GM18858 (cell line): ENCODE results near the gene MMD.
"Not testable (repeated sequence)": the region's sequence is repeated elsewhere in the genome, so short reads cannot be mapped to it uniquely, and the experiment has no call there.

Experiments used
- ATAC-seq: cut with Tn5 transposase; IDR thresholded peaks from one replicate; pipeline ENCODE4 v1.9.1; 2021; ENCODE audit not compliant: unreplicated experiment

MMD gene, protein sequence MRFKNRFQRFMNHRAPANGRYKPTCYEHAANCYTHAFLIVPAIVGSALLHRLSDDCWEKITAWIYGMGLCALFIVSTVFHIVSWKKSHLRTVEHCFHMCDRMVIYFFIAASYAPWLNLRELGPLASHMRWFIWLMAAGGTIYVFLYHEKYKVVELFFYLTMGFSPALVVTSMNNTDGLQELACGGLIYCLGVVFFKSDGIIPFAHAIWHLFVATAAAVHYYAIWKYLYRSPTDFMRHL

DNA sequence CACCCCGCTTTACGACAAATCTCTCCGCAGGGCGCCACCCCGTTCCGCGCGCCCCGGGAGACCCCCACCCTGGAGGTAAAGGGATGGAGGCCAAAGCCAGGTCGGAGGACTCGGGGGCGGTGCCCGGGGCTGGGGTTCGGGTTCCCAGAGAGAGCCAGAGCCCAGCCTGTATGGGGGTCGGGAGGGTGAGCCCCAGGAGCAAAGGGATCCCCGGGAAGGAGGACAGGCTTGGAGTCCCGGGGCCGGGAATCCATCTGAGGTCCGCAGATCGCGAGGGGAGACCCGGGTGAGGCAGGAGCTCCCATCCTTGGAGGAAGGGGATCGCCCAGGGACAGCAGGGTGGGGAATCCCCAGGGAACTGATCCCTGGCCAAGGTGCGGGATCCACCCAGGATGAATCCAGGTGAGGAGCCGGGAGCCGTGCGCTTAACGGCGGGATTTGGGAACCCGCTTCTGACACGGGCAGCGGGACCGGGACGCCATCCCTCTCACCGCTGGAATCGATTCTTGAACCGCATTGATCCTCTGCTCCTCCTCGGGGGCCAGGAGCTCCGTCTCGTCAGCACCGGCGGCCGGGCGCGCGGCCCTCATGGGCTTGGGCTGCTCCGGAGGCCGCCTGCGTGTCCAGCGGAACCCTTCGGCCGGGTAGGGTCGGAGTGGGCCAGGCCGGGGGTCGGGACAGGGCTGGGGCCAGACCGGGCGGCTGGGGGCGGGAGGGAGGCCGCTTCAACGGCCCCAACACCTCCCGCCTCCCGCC, at the start of gene MMD:
Gene MMD (minus strand): TSS at position 657 of the 756 bp plus-strand sequence. CDS start 140 bp downstream, at position 517.
- ATAC-seq, result peak; percentile 12

DNA sequence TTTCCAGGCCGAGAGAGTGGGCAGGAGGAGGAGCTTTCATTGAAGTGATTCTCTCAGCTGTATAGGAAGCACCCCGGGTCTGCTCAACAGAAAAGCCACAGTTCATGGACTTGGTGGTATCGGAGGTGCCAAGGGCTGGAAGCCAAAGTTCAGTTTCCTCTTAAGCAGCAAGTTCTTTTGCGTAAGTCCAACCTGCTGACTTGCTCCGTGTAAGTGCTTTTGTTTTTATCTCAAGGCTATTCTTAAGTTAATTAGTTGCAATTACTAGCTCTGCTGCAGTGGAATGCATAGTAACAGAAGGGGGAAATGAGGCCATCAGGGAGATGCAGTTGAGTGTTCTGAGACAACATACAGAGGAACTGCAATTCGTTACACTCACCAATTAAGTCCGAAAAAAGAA, 45.0 kb upstream of the MMD start:
- no peak for ATAC-seq

DNA sequence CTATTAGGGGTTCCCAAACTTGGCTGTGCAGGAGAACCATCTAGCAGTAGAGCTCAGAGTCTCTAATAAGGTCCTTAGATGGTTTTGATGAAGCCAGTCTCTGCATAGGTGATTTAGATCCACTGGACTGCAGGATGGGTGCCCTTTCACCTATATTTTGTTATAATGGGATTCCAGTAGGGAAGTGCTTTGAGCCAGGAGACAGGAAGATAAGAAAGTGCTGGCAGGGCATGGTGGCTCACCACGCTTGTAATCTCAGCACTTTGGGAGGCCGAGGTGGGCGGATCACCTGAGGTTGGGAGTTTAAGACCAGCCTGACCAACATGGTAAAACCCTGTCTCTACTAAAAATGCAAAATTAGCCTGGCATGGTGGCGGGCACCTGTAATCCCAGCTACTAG, 44.1 kb upstream of the MMD start:
- not testable (repeated sequence) for ATAC-seq

DNA sequence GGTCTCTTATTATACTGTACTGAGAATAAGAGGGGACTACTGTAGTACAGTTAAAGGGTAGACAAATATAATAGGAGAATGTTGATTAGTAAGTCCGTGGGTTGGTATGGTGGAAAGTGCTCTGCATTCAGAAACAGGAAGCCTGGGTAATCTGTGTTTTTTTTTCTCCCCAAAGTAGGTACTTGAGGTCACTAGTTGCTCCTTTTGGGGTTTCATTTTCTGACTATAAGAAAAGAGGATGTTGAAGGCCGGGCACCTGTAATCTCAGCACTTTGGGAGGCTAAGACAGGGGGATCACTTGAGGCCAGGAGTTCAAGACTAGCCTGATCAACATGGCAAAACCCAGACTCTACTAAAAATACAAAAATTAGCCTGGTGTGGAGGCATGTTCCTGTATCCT, 42.0 kb upstream of the MMD start:
- ATAC-seq, result peak; percentile 71

DNA sequence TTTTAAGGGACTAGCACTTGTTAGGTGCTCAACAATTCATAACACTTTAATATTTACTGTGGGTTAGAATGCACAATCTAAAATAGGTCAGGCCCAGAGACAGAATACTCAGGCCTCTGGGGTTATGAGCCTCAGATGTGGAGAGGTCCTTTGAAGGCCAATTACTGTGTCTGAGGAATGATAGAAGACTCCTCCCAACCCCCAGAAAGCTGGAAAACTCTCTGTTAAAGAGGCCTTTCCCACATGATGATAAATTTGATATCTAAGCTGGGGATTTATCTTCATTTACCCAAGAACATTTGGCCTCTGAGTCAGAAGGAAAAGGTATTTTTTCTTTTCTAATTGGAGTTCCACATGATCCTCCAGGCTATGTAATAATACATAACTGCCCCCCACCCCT, 41.1 kb upstream of the MMD start:
- ATAC-seq, result no peak

DNA sequence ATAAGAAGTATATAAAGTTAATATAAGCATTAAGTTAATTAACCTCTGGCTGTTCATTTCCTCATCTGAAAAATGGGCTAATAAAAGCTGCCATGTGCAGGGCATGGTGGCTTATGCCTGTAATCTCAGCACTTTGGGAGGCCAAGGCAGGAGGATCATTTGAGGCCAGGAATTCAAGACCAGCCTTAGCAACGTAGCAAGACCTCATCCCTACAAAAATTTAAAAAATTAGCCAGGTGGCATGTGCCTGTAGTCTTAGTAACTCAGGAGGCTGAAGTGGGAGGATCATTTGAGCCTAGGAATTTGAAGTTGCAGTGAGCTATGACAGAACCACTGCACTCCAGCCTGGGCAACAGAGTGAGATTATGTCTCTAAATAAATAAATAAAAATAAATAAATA, 40.6 kb upstream of the MMD start:
- no peak for ATAC-seq

DNA sequence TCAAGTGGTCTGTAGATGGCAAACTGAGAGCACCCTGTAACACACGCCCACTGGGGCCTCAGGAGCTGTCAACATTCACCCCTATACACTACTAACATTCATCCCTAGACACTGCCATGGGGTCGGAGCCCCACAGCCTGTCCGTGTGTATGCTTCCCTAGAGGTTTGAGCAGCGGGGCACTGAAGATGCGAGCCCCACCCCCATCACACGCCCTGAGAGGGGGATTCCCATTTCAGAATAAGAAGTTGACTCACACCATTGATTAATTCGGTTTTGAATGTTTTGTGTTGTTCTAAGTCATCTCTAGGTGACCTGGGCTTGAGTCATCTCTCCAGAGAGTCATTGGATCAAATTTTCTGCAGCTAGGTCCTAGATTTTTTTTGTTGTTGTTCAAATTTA, 37.3 kb upstream of the MMD start:
- ATAC-seq, result no peak

DNA sequence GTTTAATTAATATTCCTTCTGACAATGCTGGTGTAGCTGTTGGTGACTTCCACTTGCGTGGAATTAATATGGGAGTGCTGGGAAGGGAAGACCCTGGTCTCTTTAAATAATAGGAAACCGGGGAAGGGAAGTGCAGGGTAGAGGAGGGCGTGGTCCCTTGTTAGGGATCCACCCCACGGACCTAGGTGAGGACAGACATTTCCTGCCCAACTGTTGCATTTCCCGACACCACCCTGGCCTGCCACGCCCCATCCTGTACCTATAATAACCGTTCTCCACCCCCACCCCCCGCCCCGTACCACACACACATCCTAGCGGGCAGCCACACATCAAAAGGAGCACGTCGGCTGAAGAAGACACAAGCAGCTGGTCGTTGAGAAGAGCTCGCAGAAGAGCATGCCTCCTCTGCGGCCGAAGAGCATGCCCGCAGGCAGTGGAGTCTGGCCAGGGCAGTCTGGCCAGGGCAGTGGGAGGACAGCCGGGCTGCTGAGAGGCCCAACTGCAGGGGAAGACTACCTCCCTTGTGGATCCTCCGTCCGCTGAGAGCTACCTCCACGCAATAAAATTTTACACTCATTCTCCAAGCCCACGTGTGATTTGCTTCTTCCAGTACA, 36.8 kb upstream of the MMD start:
- no peak for ATAC-seq

DNA sequence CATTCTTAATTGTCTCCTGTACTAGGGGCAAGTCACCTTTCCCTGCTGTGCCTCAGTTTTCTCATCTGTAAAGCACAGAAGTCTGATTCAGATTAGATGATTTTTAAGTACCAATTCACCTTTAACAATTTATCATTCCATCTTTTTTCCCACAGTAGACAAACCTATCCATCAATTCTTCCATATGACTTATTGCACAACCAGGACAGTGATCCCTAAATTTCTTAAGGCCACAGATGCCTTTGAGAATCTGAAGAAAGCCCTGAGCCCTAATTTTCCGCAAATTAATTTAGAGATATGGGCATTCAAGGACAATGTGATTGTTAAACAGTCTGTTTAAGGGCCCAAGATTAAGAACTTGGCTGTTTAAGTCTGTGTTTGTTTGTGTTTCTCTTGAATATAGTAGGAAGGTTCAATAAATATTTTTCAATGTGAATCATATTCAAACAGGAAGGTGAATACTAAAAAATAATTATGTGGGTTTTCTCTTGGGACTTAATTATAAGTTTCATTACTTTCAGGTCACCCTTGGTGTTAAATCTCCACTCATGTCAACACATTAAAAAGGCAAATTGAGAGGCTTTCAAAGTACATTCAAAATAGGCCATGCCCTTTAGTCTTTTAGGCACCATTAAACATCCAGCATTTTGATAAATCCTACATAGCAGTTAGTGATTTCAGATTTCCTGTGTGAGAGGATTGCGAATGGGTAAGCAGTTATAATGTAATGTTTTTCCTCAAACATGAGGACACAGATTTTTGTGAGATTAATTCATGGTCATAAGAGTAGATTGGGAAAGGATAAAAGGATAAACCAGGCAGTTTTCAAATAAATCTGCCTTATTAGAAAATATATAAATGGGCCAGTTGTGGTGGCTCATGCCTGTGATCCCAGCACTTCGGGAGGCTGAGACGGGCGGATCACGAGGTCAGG, 34.9 kb upstream of the MMD start:
- no peak for ATAC-seq

DNA sequence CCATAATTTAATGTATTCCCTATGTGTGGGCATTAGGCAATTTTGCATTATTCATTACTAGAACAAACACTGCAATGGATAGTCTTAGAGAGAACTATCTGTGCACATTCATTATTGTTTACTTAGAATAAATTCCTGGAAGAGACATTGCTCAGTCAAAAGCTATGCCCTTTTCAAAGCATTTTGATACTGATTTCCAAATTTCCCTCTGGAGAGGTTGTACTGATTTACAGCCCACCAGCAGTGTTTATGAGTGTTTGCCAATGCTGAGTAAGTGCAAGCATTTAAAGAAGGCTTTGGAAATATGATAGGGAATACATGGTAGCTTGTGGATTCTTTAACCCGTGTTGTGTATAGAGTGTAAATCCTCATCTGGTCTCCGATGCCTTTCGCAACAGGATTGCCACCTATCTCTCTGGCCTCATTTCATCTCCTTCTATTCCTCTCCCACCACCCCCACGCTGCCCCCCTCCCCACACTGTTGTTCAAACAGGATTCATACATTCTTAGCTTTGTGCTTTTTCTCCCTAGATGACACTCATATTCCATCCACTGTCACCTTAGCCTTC, 33.4 kb upstream of the MMD start:
- ATAC-seq, result no peak

DNA sequence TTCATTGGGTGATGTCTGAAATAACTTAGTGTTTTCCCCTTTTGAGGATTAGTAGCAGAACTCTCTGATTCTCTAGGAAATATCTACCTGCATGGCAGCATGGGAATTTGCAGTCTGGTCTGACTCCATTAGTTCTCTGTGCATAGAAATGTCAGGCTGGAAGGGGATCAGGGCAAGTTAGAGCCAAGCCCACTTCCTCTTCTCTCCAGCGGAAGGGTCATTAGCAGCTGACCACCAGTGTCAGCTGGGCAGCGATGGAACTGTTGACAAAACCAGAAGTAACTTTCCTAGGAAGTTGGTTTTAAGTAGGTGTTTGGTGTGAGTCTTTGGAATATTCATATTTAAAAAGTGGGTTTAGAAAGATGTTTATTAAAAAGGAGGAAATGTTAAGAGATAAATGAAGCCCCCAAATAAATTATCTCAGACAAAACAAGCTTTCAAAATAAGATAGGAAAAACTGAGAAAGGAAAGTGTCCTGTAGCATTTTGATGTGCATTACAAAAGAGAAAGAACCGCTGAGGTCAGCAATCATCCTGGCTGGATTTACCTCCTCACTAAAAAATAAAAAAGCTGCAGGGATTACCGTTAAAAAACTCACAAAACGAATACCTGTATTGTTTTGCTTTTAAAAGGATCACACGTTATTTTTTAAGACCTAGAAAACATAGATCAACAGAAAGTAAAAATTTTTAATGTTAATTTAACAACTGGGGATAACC, 32.4 kb upstream of the MMD start:
- no peak for ATAC-seq

DNA sequence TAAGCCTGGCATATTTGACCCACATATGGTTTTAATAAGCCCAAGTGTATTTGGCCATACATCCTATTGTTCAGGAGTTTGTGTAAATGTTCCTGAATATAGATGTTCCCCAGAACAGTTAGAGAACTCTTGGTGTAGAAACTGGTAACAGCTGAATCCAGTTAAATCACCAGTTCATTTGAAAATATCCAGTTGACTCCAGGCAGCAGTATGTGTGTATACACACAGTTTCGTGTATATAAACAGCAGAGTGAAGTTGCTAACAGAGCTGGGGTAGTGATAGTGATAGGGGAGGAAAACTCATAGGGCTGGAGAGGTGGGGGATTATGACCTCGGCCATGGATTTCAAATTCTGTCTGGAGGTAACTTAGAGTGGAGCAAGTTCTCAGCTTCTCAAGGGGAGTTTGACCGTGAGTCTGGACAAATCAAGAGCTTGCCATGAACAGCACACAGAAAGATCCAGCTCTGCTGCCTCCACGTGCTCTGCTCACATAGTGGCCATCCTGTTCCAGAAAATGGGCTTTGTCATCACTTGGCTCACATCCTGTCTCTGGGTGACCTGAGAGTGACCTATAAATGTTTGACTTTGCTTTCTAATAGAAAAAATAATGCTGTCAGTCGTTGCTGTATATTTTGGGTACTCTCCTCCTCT, 30.6 kb upstream of the MMD start:
- ATAC-seq, result peak; percentile 46

DNA sequence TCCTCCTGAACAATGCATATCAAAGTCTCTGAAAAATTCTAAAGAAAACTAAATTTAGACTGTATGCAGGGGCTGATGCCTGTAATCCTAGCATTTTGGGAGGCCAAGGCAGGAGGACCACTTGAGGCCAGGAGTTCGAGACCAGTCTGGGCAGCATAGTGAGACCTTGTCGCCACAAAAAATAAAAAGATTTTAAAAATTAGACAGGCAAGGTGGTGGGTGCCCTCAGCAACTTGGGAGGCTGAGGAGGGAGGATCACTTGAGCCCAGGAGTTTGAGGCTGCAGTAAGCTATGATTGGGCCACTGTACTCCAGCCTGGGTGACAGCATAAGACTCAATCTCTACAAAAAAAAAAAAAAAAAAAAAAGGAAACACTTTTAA, 30.1 kb upstream of the MMD start:
- no peak for ATAC-seq

DNA sequence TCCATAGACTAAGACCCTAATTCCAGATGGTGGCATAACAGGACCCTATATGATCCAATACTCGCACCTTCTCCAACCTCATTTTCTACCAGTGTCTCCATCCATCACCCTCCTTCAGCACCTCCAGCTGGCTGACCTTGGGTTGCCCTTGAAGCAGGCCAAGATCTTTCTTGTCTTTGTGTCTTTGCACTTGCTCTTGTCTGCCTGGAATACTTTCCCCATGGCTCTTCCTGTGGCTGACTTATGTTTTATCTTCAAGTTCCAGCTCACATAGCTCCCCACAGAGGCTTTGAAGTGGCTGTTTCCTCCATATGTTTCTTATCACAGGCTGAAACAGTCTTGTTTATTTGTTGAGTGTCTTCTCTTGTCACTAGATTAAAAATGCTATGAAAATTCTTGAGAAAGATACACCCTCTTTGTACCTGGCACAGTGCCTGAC, 29.6 kb upstream of the MMD start:
- no peak for ATAC-seq

DNA sequence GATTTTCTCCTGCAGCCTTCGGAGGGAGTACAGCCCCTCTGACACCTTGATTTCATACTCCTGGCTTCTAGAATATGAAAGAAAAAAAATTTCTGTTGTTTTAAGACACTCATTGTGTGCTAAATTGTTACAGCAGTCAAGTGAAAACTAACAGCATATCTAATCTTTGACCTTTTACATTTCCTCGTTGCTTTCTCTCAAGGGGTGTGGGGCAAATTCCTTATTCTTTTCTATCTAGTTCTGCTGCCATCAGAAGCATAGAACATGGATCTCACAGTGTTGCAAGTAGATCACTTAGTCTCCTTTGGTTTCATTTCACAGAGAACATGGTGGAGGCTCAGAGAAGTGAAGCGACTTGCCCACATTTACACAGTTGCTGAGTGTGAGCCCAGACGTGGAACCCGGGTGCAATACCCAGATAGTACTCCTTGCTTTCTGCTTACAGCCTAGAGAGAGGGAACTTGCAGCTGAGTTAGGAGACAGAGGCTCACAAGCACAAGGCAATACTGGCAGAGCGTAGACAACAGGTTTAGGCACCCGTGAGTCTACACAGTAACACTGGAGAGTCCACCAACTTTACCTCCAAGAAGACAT, 28.7 kb upstream of the MMD start:
- ATAC-seq, result no peak

DNA sequence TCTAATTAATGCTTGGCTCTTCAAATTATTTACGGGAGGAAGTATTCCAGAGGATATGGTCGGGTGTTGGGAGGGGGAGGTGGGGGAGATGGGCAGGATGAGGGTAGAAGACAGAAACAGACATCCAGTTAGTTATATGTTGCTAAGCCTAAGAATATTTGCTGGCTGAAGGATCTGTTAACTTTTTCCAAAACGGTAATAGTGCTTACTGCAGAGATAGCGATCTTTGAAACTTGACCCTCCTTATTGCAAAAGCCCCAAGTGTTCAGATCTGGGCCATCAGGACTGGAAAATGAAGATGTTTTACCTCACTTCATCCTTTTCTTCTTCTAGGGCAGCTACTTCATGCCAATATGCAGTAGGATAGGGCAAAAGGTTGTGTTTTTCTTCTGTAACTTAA, 27.0 kb upstream of the MMD start:
- no peak for ATAC-seq

DNA sequence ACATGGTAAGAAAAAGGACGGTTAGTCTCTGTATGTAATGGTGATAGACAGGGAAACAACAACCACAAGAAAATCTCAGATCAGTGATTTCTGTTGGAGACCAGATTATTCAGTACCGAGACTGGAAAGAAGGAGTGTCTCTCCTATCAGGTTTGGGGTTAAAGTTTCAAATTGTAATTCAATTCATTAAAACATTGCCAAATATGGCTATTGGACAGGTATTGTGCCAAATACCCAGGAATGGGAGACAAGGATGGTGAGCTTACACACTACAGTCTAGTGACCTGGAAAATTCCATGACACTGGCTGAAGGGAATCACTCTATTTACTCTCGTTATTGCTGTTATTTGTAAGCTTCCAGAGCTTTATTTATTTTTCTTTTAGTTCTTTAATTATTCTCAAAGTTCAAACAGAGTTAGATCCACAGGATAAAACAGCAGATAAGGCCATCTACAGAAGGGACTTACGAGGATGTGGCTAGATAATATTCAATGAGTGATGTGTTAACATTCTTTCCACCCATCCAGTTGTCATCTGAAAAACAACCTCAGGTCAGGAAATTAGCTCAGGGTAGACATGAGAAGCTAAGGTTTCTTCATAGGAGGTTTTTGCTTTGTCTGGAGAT, 25.1 kb upstream of the MMD start:
- no peak for ATAC-seq

DNA sequence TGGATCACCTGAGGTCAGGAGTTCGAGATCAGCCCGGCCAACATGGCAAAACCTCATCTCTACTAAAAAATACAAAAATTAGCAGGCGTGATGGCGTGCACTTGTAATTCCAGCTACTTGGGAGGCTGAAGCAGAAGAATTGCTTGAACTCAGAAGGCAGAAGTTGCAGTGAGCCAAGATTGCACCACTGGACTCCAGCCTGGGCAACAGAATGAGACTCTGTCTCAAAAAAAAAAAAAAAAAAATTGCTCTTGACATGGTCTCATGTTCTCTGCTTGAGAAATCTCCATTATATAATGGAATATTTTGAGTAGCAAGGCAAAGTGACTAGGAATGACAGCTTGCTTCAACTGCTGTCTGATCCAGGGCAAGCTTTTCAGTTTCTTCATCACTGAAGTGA, 24.4 kb upstream of the MMD start:
- ATAC-seq, result not testable (repeated sequence)
